HG02759 (cell line): ENCODE measurements around the gene TCIRG1.

ENCODE experiments used
- ATAC-seq: cut with Tn5 transposase; IDR thresholded peaks from one replicate; pipeline ENCODE4 v1.9.1; 2021; ENCODE audit warnings: mild to moderate bottlenecking, moderate library complexity; ENCODE audit not compliant: unreplicated experiment

The TCIRG1 gene

DNA sequence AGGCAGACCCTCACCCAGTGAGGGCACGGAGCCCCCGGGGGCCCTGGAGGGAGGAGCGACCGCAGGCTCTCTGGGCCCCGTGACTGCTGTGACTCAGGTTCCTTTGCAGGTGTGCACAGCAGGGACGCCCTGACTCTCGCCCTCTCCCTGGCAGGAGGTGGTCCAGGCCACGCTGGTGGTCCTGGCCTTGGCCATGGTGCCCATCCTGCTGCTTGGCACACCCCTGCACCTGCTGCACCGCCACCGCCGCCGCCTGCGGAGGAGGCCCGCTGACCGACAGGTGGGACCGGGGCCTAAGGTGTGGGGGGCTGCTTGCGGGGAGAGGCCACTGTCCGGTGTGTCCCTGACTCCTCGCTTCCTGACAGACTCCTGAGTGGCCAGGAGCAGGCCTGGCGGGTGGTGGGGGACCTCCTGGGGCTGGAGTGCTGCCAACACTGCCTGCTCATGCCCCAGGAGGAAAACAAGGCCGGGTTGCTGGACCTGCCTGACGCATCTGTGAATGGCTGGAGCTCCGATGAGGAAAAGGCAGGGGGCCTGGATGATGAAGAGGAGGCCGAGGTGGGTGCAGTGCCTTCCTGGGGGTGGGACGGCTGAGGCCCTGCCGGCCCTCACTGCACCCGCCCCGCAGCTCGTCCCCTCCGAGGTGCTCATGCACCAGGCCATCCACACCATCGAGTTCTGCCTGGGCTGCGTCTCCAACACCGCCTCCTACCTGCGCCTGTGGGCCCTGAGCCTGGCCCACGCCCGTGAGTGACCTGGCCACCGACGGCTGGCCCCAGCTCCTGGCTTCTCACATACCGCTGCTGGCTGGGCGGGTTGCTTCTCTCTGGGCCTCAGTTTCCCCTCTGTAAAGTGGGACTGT lies 10.9 kb downstream of the TCIRG1 start:
- no peak for ATAC-seq

DNA sequence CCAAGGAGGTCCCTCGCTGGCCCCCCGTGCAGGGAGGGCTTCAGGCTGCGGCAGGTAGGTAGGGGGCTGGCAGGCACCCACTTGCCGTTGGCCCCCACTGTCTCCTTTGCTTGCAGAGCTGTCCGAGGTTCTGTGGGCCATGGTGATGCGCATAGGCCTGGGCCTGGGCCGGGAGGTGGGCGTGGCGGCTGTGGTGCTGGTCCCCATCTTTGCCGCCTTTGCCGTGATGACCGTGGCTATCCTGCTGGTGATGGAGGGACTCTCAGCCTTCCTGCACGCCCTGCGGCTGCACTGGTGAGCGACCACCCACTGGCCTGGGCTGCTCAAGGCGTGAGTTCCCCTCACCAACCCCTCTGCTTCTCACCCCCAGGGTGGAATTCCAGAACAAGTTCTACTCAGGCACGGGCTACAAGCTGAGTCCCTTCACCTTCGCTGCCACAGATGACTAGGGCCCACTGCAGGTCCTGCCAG lies 11.6 kb downstream of the TCIRG1 start:
- no peak for ATAC-seq

DNA sequence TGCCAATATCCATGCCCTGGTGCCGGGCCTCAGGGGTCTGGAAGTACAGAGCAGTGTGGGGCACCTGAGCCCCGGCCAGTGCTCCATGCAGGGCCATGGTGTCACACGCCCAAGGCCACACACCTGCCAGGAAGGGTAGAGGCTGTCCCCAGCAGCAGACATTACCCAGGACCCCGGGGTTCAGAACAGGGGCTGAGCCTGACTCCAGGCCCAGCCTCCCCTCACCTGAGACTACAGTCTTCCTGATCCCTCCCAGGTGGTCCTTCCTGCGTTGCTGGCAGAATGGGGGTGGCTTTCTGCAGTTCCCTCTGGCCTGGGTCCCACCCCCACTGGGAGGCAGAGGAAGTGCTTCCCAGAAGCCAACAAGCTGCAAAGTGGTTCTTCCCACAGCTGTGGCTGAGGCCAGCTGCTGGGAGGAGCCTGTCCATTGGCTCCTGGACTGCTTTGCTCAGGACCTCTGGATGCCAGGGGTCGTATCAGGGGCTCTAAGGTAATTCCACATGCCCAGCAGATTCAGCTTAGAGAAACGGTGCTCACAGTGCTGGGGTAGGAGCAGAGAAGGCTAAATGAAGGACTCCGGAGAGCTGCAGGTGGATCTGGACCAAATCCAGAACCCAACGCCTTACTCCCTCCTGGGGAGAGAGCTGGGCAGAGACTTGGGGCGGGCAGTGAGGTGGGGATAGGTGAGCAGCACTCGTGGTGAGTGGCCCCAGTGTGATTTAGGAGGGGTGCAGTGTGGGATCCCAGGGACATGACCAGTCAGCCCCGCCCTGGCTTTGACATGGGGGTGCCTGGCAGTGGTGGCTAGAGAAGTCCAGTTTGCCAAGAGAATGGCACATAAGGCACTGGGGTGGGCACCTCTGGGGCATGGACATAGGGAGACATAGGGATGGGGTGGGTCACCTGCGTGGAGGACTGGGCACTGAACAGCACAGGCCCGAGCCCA lies 12.6 kb downstream of the TCIRG1 start:
- ATAC-seq = no peak

- ATAC-seq = no peak
These were observed 13.5 kb downstream of the TCIRG1 start for GRCh38 chr11:68052137-68052873.

DNA sequence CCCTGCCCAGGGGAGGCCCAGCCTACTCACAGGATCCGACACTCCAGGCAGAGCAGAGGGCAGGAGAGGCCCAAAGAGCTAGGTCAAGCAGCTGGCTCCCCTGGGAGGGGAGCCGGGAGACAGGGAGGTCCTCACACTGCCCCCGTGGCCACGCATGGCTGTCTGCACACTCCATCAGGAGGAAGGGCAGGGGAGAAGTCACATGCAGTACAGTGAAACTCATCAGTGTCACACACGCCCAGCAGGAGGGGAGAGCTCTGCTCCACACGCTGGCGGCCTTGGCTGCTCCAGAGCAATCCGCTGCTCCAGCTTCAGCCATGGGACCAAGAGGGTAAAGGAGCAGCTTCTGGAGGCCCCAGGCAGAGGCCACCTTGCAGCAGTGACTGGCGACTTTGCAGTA lies 14.3 kb downstream of the TCIRG1 start:
- no peak for ATAC-seq

GRCh38 chr11:68053981-68054812 lies 15.4 kb downstream of the TCIRG1 start:
- ATAC-seq = no peak

- ATAC-seq = no peak
These were observed 17.8 kb downstream of the TCIRG1 start for GRCh38 chr11:68056317-68057285.

DNA sequence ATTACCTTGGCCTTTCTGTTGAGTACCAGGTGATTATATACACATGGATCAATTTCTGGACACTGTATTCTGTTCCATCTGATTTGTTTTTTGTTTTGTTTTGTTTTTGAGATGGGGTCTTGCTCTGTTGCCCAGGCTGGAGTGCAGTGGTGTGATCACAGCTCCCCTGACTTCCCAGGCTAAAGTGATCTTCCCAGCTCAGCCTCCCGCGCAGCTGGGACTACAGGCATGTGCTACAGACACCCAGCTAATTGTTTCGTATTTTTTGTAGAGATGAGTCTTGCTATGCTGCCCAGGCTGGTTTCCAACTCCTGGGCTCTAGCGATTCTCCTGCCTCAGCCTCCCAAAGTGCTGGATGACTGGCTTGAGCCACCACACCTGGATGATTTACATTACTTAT lies 19.0 kb downstream of the TCIRG1 start:
- ATAC-seq = no peak

- ATAC-seq = no peak
These were observed 22.7 kb downstream of the TCIRG1 start for GRCh38 chr11:68061508-68061907.

GRCh38 chr11:68064926-68065325 lies 26.1 kb downstream of the TCIRG1 start:
- no peak for ATAC-seq

DNA sequence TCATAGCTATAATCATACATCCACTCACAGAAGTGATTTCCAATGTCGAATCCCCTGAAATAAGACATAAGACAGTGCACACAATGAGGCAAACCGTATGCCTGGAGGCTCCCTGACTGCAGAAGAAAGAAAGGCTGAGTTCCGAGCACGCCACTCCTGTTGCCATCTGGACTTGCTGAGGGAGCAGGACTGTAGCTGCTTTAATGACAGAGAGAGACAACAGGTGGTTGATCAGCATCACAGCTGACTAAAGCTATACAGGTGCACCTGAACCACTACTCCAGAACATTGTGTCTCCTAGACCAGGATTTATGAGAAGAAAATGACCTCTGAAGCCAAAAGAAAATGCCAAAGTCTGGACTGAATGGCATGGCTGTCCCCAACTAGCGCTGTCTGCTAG lies 27.0 kb downstream of the TCIRG1 start:
- no peak for ATAC-seq

DNA sequence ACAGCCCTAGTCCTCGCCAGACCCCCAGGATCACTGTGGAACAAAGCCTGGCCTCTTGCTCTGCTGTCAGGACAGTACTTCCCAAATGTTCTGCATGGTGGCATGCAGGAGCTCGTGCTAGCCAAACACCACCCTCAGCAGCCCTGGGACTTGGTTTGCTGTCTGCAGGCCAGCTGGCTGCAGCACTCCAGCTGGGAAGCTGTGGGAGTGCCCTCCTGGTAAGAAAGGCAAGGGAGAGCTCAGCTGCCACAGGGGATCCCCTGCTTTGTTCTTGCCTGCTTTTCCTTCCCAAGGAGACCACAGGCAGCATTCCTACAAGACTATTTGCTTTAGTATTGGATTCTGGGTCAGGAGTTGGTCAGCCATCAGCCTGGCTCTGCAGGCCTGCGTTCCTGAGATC lies 27.9 kb downstream of the TCIRG1 start:
- ATAC-seq = no peak

- ATAC-seq = no peak
These were observed 29.2 kb downstream of the TCIRG1 start for GRCh38 chr11:68067991-68068390.

DNA sequence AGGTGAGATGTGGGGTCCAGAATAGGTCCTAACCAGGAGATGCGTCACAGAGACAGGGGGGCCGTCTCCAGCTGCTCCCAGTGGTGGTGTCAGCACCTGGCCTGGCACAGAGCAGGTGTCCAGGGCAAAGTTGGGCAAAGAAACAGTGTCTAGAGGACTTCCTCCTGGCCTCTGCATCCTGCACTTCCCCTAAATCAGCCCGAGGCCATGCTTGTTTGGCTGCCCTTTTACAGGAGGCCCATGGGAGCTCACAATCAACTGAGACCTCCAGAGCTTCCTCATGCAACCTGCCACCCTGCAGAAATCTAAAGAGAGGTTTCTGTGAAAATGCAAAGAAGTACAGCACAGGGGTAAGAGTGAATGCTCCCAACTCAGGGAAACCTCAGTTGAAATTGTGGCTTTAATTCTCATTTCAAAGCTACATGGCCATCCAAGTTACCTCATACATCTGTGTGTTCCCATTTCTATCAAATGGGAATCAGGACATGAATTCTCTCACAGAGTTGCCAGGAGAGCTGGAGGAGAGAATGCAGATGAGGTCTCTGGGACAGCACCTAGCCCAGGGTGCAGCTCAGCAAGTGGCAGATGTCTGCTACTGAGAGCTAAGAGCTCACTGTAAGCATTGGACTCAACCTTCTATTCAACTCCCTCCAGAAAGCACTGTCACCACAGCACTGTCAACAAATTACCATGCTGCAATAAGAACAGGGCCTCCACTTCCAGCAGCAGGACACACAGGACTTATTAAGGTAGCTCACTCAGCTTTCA lies 32.6 kb downstream of the TCIRG1 start:
- ATAC-seq = no peak

GRCh38 chr11:68074584-68075352 lies 35.9 kb downstream of the TCIRG1 start:
- ATAC-seq = no peak

- no peak for ATAC-seq
These were observed 37.7 kb downstream of the TCIRG1 start for GRCh38 chr11:68076371-68077042.
